CD4-positive, alpha-beta T cell treated with Interleukin-12 subunit alpha and Interleukin-12 subunit beta, for 1 hour (primary cell): ENCODE data around the gene ERBB4.
"Not testable (repeated sequence)": the region's sequence is repeated elsewhere in the genome, so short reads cannot be mapped to it uniquely, and the experiment has no call there.

Source experiments
- DNase-seq: peaks from one replicate; pipeline ENCODE4 v3.0.0-alpha.2; 2020

Gene ERBB4

GRCh38 chr2:211665299-211665698 is 873.3 kb downstream of the ERBB4 start:
- no peak for DNase-seq

DNA sequence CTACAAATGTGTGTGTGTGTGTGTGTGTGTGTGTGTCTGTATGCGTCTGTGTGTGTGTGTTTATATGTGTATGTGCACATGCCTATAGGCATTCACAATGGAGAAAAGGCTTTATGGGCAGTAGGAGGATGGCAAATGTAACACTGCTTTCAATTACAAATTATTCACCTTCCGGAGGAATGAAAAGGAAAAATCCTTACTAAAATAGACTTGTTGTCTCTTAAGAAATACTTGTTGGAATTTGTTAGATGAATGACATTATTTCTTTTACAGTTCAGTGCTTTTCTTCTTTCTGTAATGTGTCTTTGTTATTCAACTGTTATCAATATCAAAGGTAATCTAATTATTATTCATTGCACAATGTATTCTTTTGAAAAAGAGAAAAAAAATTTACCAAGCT is 874.3 kb downstream of the ERBB4 start:
- no peak for DNase-seq

- no peak for DNase-seq
Observed at GRCh38 chr2:211654211-211654780, 884.3 kb downstream of the ERBB4 start.

DNA sequence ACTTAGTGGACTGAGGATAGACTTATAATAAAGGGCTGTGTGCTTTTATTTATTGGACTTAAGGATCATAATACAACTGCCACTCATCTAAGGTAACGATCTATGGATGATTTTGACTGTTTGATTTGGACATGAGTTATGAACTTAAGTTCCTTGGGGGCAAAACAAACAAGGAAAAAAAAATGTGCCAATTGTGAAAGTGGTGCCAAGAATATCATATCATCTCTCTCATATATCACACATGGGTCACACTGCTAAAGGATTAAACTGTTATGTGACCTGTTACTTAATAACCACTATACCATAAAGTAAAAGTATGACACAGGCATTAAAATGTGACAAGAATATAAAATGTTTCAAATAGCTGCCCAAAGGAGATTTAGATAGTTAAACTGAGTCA is 886.3 kb downstream of the ERBB4 start:
- DNase-seq, result no peak

DNA sequence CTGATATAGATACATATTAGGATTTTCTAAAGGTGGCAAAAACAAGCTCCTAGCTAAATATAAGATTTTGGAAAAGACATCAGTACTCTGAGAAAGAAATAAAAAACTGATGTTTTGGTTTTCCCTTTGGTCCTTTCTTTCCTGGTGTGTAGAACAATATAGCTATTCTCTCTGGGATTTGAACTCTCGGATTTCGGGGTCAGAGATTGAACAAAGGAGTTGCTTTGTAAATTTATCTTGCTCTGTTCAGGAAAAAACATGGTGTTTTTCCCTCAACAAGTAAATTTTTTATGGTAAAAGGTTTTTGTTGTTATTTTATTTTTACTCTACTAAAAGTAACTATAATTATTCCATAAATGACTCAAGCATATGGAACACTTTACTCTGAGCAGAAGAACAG is 889.3 kb downstream of the ERBB4 start:
- no peak for DNase-seq

GRCh38 chr2:211631503-211631902 is 907.1 kb downstream of the ERBB4 start:
- no peak for DNase-seq

GRCh38 chr2:211623096-211623495 is 915.5 kb downstream of the ERBB4 start:
- DNase-seq, result no peak

DNA sequence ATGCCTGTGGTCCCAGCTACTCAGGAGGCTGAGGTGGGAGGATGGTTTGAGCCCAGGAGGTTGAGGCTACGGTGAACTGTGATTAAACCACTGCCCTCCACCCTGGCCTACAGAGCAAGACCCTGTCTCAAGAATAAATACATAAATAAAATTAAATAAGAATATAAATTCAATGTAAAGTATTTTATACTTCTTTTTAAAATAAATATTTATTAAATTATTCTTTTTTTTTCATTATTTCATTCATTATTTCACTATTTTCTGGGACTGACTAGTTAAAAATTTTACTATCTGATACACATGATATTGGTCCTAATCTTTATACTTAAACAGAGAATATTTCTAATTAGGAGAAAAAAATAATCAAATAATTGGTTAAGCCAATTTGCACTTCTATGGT is 917.6 kb downstream of the ERBB4 start:
- DNase-seq, result no peak

DNA sequence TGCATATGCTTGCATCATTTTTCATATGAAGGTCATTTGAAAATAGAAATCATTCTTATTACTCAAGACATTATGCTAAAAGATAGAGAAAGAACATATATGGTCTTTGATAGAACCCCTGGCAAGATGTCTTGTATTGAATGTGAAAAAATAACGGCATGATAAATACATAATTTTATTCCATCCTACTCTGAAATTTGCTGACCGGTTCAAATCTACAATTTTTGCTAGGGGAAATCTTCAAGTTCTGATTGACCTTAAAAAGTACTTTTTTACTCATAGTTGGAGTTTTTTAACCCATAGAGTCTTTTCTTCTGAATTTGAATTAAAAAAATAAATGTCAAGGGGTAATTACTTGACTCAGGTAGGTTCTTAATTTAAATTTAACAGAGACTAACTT is 920.8 kb downstream of the ERBB4 start:
- no peak for DNase-seq

DNA sequence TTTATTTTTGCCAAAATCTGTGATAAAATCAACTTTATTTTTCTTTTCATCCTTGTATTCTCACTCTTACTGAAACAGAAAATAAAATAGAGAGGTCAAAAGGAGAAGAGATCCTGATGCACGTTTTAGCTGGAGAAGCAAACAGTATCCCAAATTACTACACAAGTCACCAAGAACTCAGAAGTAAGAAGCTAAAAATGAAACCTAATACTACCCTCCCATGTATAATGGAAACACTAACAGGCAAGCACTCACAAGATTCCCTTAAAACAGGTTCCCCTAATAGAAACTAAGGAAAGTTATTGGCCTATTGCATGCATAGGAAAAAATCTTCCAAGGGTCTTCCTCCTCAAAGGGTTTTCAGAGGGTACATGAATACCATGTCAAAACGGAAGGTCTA is 927.0 kb downstream of the ERBB4 start:
- no peak for DNase-seq

GRCh38 chr2:211611061-211611518 is 927.5 kb downstream of the ERBB4 start:
- peak; percentile 32 for DNase-seq

DNA sequence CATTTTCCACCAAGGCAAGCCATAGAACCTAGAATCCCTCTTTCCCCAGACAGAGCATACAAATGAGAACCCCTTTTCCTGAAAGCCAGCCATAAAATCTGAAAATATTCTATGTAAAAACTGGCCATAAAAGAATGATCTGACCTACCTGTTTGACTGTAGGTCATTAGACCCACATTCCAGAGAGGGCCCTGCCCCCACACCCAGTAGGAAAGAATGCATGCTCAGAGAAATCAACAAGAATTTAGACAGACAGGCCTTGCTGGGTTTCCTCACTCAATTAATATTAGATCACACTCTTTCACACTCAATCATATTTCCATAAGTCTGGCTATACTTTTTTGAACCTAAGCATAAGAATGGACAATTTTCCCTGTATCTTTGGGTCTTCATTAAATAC is 929.5 kb downstream of the ERBB4 start:
- no peak for DNase-seq

DNA sequence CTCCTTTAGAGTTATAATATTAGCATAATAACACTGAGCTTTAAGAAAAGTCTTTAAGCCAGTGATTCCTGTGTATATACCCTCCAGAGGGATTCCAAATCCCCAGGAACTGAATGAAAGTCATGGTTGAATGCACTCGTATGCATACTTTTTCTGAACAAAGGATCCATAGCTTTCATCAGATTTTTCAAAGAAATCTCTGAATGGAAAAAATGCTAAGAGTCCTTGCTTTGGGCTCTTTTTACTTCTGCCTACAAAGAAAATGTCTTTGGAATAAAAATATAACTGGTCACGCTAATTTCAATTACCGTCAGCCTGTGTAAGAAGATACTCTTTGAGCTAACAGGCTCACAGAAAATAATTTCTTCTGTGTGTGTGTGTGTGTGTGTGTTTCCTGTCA is 939.5 kb downstream of the ERBB4 start:
- no peak for DNase-seq

DNA sequence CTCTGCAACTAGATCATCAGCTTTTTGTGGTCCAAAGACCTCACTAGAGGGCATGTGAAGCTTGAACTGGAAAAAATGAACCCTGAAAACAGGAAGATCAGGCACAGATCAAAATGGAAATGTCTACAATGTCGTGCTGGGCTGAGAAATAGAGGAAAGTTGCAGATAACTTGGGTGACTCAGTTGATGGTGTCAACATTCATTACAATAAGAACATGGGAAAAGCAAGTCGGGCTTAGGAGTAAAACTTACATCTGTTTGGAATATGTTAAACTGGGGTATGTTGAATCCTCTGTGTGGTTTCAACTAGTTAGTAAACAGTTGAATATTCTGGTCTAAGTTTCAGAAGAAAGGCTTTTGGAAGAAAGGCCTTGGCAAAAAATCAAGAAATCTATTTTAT is 940.4 kb downstream of the ERBB4 start:
- DNase-seq, result no peak

DNA sequence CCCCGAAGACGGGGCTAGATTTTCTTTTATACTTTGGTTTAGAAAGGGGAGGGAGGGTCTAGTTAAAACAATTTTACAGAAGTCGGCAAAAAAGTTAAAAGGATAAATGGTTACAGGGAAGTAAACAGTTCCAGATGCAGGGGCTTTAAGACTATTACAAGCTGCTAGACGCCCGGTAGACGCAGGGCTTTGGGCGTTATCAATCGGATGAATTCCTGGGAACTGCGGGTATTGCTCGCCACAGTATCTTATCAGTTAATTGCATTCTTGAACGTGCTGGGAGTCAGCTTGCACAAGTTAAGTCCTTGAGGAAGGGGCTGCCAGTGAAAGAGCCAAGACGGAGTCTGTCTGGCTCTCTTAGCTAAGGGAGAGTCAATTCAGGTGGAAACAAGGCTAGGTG is 946.6 kb downstream of the ERBB4 start:
- not testable (repeated sequence) for DNase-seq

- no peak for DNase-seq
Observed at GRCh38 chr2:211591426-211591825, 947.2 kb downstream of the ERBB4 start.

DNA sequence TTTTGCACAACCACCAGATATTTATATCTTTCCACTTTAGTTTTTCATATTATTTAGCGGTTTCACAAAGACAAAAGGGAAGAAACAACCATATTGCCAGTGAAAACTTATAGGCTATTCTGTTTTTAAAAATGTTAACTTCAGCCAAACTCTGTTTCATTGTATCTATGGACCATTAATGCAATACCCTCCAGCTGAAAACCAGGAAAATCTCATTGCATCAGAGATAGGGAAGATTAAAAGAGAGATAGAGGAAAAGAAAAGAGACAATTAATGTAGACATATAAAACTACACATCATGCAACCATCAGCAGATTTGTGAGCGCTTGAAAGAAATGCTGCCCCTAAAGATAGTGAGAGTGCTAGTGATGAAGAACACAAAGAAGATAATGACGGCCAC is 970.2 kb downstream of the ERBB4 start:
- DNase-seq, result no peak

DNA sequence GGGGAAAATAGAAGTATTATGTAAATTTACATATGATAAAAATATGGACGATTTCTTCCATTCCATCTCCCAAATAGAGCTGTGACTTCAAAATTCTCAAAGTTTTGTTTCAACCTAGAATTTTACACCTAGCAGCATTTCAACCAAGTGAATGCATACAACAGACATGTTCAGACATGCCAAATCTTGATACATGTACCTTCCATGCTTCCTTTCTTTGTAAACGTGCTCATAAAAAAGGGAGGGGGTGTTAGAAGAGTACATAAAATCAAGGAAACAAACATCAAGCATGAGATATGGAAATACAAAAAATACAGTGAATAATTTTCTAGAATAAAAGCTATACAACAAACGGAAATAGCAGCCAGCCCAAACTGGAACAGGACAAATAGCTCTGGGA is 974.2 kb downstream of the ERBB4 start:
- no peak for DNase-seq

DNA sequence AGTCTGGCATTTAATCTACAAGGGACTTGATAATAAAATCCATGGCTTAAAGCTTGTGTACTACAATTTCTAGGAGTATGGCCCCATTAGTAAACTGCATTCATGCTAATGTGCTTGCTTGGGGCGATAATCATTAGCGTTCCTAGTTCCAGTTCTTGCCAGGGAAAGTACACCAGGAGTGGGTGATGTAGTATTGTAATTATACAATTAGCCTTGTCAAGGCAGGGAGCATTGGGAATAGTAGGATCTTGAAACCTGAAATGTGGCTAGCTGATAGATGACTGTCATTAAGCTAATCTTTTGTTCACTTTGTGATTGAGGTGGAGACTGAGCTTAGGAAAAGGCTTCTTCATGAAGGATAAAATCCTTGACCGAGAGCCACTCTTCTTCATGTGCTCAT is 993.0 kb downstream of the ERBB4 start:
- no peak for DNase-seq

DNA sequence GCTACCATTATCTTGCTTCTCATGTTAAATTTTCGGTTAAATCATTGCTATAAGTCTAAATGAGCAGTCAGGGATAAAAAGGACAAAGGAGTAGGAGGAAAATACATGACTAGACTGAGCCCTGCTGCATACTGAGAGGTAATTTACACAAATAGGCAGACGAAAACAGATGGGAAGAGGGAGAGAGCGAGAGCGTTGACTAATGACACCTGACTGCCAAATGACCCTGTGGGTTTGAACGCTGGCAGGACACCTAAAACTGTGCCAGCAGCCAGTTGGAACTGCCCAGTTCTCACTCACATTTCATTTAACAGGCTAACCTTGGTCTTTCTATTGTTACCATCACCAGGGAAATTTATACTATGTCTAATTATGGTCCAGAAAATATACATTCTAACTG is 1004.0 kb downstream of the ERBB4 start:
- no peak for DNase-seq

GRCh38 chr2:211524248-211524647 is 1014.4 kb downstream of the ERBB4 start:
- DNase-seq, result not testable (repeated sequence)

GRCh38 chr2:211516537-211516936 is 1022.1 kb downstream of the ERBB4 start:
- no peak for DNase-seq

DNA sequence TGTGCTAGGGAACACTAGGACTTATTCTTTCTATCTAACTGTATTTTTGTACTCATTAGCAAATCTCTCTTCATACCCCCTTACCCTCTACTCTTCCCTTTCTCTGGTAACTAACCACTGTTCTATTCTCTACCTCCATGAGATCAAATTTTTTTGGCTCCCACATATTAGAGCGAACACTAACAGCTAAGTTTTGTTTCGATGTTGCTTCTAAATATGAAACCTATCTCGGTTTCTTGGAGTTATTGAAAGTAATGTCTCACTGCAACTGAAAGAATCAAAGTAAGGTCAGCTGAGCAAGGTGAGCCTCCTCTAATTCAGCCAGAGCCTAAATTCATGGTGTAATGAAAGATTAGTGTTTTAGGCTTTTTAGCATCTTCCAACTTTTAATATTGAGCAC is 1024.6 kb downstream of the ERBB4 start:
- no peak for DNase-seq

GRCh38 chr2:211513446-211513845 is 1025.2 kb downstream of the ERBB4 start:
- DNase-seq, result no peak

- no peak for DNase-seq
Observed at GRCh38 chr2:211512806-211513205, 1025.8 kb downstream of the ERBB4 start.

DNA sequence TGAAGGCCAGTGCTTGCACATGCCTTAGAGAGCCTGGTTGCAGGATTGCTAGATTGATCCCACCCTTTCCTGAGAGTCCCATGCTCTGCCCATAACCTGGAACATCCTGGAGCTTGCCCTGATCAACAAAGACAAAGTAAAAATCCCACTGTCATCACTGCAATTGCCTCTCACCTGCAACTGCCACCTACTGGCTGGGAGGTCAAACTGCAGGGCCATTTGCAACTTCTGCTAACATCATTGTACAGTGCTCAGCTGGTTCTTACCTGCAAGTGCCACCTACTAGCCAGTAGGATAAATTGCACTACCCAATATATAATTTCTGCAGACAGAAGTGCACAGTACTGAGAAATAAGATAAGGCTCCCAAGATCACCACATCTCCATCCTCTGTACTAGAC is 1034.7 kb downstream of the ERBB4 start:
- DNase-seq, result no peak
